ENCODE measurements around the gene ADGRB2.

Gene ADGRB2

DNA sequence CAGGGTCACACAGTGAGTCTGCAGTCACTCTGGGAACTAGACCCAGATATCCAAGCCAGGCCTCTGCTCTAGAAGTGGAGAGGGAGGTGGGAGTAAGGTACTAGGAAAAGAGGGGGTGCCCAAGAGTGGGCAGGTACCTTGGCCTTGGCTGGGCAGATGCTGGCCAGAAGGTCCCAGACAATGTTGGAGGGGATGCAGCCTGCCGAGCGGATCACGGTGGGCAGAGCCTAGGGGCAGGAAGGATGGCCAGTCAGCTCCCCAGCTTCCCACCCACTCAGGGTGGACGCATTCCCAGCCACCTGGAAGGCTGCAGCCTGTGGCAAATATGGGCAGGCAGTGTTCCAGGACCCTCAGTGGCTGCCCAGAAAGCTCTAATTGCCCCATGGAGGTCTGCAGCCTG, 28.4 kb upstream of the ADGRB2 start:
- TF ChIP-seq, protein P1, sequence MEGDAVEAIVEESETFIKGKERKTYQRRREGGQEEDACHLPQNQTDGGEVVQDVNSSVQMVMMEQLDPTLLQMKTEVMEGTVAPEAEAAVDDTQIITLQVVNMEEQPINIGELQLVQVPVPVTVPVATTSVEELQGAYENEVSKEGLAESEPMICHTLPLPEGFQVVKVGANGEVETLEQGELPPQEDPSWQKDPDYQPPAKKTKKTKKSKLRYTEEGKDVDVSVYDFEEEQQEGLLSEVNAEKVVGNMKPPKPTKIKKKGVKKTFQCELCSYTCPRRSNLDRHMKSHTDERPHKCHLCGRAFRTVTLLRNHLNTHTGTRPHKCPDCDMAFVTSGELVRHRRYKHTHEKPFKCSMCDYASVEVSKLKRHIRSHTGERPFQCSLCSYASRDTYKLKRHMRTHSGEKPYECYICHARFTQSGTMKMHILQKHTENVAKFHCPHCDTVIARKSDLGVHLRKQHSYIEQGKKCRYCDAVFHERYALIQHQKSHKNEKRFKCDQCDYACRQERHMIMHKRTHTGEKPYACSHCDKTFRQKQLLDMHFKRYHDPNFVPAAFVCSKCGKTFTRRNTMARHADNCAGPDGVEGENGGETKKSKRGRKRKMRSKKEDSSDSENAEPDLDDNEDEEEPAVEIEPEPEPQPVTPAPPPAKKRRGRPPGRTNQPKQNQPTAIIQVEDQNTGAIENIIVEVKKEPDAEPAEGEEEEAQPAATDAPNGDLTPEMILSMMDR (IDR thresholded peaks at IDR 0.05) = no peak

DNA sequence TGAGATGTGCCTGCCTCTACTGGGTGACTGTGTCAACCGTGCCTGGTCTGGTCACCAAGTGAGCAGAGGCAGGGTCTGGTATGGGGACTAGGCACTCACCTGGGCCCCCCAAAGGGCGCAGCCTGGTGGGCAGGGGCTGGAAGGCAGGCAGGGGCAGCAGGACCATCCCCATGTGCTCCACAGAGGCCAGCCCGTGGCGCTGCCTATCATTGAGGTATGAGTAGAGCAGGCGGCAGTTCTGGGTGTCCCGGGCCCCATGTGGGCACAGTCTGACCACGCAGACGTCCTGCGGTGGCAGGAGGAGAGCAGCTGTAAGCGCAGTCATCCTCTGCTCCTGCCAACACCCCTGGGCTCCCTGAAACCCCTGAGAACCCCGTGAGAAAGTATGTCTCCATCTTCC, 28.0 kb upstream of the ADGRB2 start:
- TF ChIP-seq, protein P1 (IDR thresholded peaks at IDR 0.05) = no peak

DNA sequence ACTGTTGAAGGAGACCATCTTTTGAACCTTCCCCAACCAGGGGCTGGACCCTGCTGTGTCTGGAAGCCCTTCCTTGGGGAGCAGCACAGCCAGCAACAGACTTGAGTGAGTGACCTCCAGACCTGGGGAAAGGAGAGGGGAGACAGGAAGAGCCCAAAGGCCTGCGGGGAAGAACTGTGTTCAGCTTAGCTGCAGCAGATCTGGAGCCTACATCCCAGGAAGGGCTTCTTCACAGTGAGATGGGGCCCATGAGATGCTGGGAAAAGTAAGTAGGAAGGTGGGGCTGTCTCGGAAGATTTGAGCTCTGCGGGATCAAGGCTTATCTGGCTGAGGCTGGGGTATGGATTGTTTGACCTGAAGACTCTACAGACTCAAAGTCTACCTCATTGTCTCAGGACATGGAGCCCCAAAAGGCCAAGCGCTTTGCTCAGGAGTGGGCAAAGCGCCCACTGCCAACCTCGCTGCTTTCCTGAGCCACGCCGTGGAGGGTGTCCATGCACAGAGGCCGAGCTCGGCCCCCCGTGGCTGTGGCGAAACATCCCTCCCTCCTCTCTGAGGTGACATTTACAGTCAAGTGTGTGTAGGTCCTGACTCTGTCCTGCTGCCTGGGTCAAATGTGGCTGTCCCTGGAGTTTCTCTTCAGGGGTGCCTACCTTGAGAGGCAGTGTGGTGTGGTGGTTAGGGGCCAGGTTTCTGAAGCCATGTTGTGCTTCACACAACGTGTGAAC, 27.2 kb upstream of the ADGRB2 start:
- TF ChIP-seq, protein P1 (IDR thresholded peaks at IDR 0.05) = no peak

DNA sequence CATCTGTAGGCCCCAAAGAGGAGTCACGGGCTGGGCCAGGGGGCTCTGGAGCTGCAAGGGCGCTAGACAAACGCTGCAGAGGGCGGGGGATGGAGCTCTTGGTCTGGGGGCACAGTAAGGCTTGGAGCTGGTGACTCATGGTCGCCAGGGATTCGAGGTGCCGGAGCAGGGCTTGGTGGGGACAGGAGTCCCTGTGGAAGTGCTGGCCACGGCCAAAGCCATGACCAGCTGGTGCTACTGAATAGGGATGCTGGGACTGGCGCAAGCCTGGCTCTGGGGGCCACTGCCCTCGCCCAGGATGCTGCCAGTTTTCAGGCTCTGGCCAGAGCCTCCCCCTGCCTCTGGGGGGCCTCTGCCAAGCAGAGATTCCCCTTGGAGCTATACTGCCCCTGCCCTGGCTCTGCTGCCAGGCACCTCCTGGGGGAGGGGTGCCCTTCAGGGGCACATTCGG, 26.5 kb upstream of the ADGRB2 start:
- TF ChIP-seq, protein P1 (IDR thresholded peaks at IDR 0.05) = no peak

DNA sequence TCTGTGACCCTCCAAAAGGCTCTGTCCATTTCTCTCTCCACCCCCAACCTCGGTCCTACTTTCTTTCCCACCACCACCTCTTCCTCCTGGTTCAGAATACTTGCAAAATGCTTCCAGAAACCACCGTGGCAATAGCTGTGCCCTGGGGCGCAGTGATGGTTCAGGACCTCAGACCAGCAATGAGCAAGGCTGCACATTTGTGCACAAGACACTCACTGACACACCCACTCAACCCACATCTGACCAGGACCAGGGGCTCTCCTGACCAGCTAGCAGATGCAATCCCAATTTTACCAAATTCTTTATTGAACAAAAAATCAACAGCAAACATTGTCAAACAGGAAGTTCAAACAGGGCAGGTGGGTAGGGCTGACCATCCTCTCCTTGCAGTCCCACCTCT, 26.0 kb upstream of the ADGRB2 start:
- TF ChIP-seq, protein P1 (IDR thresholded peaks at IDR 0.05) = no peak

DNA sequence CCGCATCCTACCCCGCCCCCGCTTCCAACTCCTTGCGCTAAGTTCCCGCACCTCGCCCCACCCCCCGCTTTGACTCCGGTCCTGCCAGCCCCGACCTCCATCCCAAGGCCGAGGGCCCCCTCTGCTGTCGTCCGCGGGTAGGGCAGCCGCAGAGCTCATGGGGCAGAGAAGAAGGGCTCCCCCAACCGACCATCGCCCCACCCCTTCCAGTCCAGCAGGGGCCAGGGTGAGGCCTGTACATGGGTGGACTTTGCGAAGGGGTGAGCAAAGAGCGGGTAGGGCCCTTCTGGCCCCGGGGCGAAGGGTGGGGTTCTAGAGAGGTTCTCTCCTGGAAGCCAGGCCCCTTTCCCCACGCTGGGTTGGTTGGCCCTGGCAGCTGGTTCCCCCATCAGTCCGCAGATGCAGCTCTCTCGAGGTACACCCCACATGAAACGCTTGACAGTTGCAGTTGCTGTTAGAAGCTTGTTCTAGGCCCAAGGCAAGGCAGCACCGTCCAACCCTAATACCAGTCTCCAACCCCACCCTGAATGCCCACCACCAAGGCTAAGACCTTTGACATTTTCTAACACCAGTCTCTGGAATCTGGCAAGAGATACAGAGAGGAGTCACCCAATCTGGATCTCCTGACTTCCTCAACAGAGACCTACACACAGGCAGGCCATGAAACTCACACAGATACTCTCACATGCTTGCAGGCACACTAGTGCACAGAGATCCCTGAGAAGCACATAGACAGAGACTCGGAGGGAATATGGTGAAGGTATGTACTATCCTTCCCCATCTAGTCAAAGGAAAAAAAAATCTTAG, 25.3 kb upstream of the ADGRB2 start:
- TF ChIP-seq, protein P1 (IDR thresholded peaks at IDR 0.05) = peak; percentile 95

DNA sequence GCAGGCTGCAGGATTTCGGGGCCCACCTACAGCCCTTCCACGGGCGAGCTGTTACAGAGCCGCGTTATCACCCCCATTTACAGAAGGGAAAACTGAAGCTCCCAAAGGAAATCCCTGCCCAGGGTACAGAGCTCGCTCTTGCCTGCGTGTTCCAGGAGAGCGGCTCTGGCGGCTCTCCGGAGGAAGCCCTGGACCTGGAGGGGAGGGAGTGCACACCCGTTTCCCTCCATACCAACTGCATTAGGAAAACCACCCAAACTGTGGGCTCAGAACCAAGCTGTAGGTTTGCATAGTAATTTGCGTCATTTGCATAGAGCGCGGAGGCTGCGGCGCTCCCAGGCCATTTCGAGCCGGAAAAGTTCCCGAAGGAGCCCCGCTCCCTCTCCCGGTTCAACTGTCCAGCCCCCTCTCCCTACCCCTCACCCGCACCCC, 24.7 kb upstream of the ADGRB2 start:
- TF ChIP-seq, protein P1 (IDR thresholded peaks at IDR 0.05) = no peak
